Right lobe of liver (tissue), 6 donors: Measurements from ENCODE around the gene NR5A2. TPM values are rescaled to one million over a fixed set of nuclear protein-coding genes. Genes with fewer than 3 reads are reported as not detected.

Experiments used
- ATAC-seq, 4 donors: fragments of 200-7000 bp; cut with Tn5 transposase; one replicate each; pipeline ENCODE4 v1.9.1; 2020; ENCODE audit warnings: mild to moderate bottlenecking in 4 of 4, moderate library complexity in 4 of 4
- DNase-seq, 3 donors: peaks; one replicate each; pipeline ENCODE4 v3.0.0-alpha.2; 2020
- H3K27ac ChIP-seq, 3 donors: fragments of 200-600 bp; one replicate each; pipeline ENCODE4 v1.8.0; 2022
- H3K27me3 ChIP-seq, 2 donors: fragments of 200-600 bp; one replicate each; pipeline ENCODE4 v1.8.0; 2022
- H3K36me3 ChIP-seq, 4 donors: fragments of 200-600 bp; sonication (generic) in 1 of 4; one replicate each; pipeline versions ENCODE4 v1.5.1 to v1.8.0; 2017 to 2022; ENCODE audit warnings: control low read depth in 1 of 4
- H3K4me1 ChIP-seq, 4 donors: fragments of 200-600 bp; sonication (generic) in 1 of 4; one replicate each; pipeline versions ENCODE4 v1.5.1 to v1.8.0; 2017 to 2022; ENCODE audit warnings: control low read depth in 1 of 4
- H3K4me3 ChIP-seq, 3 donors: fragments of 200-600 bp; one replicate each; pipeline ENCODE4 v1.8.0; 2022
- H3K9me3 ChIP-seq, 4 donors: fragments of 200-600 bp; sonication (generic) in 1 of 4; one replicate each; pipeline versions ENCODE4 v1.5.1 to v1.8.0; 2017 to 2022; ENCODE audit warnings: control low read depth in 1 of 4
- POLR2A ChIP-seq: fragments of 450-650 bp; IDR thresholded peaks from one replicate; pipeline ENCODE4 v1.6.1; 2017; ENCODE audit warnings: antibody characterized with exemption, mild to moderate bottlenecking
- WGBS: methylation state at CpG from one replicate; pipeline ENCODE4 v1.1.6; 2018; ENCODE audit warnings: low coverage, low lambda C conversion rate; ENCODE audit not compliant: insufficient coverage; ENCODE audit errors: missing lambda C conversion rate; 5-methylcytosine and 5-hydroxymethylcytosine counted together
- intact Hi-C, 2 donors: fragments of 100-400 bp; cut with DNase I; formaldehyde crosslinking; loops; one replicate each; pipeline versions ENCODE4 v1.11.2 to v1.14.1; 2022
- total RNA-seq, 6 experiments: library from RNA; depleted of rRNA in 2 of 6; stranded (reverse); fragments of >200 nt in 2 of 6; fragmentation: NEBNext Ultra II Directional in 3 of 6; extraction: Animal tissue kit (Norgen Biotek cat#: 25700) in 3 of 6; gene quantifications; one replicate each; pipeline versions ENCODE4 v1.1.0 to v1.2.4, GENCODE V29; 2016 to 2023
- TF ChIP-seq, protein P1 (sequence below), 4 donors: fragments of 200-600 bp in 3 of 4; fragments of 450-650 bp in 1 of 4; IDR thresholded peaks; one replicate each; pipeline versions ENCODE4 v1.5.1 to v1.8.0; 2016 to 2022; ENCODE audit warnings: antibody characterized with exemption in 4 of 4, mild to moderate bottlenecking in 2 of 4
- donor health status: DM: no; HTN: yes; CAD: no.
- donor health status: DM: no; HTN: no; CAD: no.
- donor health status: DM: no; HTN: no; CAD: no.
- donor health status: DM: no; HTN: yes; CAD: no.
- donor health status: DM: no; HTN: yes; CAD: no.

NR5A2 gene
- total RNA-seq, 6 experiments from 2014 or later, result 20.4 to 35.0 (median 28.5) TPM

GRCh38 chr1:200095057-200095577 is 67.6 kb downstream of the NR5A2 start:
- 84% methylated on average over 2 of the region's 2 CpGs for WGBS
- Histone ChIP-seq H3K4me3 (no peak overlapping the region), H3K27ac (no peak overlapping the region), H3K27me3 (no peaks in the 10 kb centered on the region), H3K36me3 (peaks cover 0 to 10% (median 0%) of the 10 kb centered on the region in 4 donors), H3K9me3 (no peaks in the 10 kb centered on the region), H3K4me1 (peaks cover 0 to 4% (median 0%) of the 10 kb centered on the region in 4 donors)
- DNase-seq (no peak), ATAC-seq (no peak)
- TF ChIP-seq, protein P1, sequence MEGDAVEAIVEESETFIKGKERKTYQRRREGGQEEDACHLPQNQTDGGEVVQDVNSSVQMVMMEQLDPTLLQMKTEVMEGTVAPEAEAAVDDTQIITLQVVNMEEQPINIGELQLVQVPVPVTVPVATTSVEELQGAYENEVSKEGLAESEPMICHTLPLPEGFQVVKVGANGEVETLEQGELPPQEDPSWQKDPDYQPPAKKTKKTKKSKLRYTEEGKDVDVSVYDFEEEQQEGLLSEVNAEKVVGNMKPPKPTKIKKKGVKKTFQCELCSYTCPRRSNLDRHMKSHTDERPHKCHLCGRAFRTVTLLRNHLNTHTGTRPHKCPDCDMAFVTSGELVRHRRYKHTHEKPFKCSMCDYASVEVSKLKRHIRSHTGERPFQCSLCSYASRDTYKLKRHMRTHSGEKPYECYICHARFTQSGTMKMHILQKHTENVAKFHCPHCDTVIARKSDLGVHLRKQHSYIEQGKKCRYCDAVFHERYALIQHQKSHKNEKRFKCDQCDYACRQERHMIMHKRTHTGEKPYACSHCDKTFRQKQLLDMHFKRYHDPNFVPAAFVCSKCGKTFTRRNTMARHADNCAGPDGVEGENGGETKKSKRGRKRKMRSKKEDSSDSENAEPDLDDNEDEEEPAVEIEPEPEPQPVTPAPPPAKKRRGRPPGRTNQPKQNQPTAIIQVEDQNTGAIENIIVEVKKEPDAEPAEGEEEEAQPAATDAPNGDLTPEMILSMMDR (IDR thresholded peaks at IDR 0.05), result no peak
- no peak for TF ChIP-seq POLR2A
- intact Hi-C loops, result no loop called here

- ATAC-seq, result no peak
- no peak for TF ChIP-seq POLR2A
- TF ChIP-seq, protein P1 (IDR thresholded peaks at IDR 0.05), result no peak
Measured at GRCh38 chr1:200096774-200097173, 69.3 kb downstream of the NR5A2 start.

GRCh38 chr1:200099040-200099439 is 71.5 kb downstream of the NR5A2 start:
- Histone ChIP-seq H3K36me3 (peaks cover 0 to 10% (median 0%) of the 10 kb centered on the region in 4 donors), H3K9me3 (no peaks in the 10 kb centered on the region), H3K4me1 (peaks cover 0 to 11% (median 2%) of the 10 kb centered on the region in 4 donors), H3K4me3 (no peak overlapping the region), H3K27ac (no peak overlapping the region), H3K27me3 (no peaks in the 10 kb centered on the region)
- TF ChIP-seq, protein P1 (IDR thresholded peaks at IDR 0.05), result no peak
- TF ChIP-seq POLR2A, result no peak
- WGBS, result 28% methylated on average over 3 of the region's 3 CpGs
- ATAC-seq, result peak in 2 of 4 donors; percentile 12 to 33
- intact Hi-C loops, result no loop called here
- DNase-seq, result no peak

More at GRCh38 chr1:200096774-200097173, 69.3 kb downstream of the NR5A2 start:
- Histone ChIP-seq H3K27me3 (no peaks in the 10 kb centered on the region), H3K36me3 (peaks cover 0 to 10% (median 0%) of the 10 kb centered on the region in 4 donors), H3K4me1 (peaks cover 0 to 8% (median 0%) of the 10 kb centered on the region in 4 donors), H3K27ac (no peak overlapping the region), H3K9me3 (no peaks in the 10 kb centered on the region), H3K4me3 (no peak overlapping the region)
- no peak for DNase-seq
- 92% methylated on average over 2 of the region's 3 CpGs for WGBS
- intact Hi-C loops, result no loop called here

DNA sequence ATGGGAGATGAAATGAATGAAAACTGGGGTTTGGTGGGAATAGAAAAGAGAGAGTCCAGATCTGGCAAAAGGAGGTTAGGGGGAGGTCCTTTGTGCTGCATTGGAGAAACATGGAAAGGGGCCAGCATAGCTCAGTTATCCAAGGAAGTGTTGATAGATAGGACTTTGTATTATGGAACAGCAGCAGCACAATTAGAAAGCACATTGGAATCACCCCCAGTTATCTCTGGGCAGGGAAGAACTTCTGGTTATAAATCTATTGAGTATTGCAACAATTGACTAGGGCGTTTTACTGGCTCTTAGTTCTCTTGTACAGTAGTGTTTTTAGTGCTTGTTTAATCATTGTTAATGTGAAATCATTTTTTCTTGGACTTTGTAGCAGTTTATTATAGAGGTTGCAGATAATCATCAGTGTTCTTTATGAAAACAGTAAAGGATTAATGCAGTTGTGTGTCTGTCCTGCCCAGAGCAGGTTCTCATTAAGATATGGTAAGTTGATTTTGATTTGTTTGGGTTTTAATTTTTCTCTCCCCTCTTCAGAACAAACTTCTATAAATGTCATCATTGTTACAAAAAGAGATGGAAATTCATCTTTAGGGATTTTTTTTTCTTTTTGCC is 76.6 kb downstream of the NR5A2 start:
- H3K27ac ChIP-seq, result no peak overlapping the region
- WGBS, result 9% methylated on average over 1 of the region's 1 CpG
- H3K9me3 ChIP-seq, result no peaks in the 10 kb centered on the region
- intact Hi-C loops, result no loop called here
- DNase-seq, result no peak
- H3K4me3 ChIP-seq, result no peak overlapping the region
- ATAC-seq, result peak; percentile 62 to 81 (median 76)
- H3K36me3 ChIP-seq, result peaks cover 0 to 4% (median 0%) of the 10 kb centered on the region in 4 donors
- TF ChIP-seq, protein P1 (IDR thresholded peaks at IDR 0.05), result no peak
- no peak for TF ChIP-seq POLR2A
- no peaks in the 10 kb centered on the region for H3K27me3 ChIP-seq
- peaks cover 0 to 13% (median 5%) of the 10 kb centered on the region in 4 donors for H3K4me1 ChIP-seq
